ENCODE data around the gene SPINT3. TPM values are rescaled to one million over a fixed set of nuclear protein-coding genes. Genes with fewer than 3 reads are reported as not detected.

The SPINT3 gene
- total and polyA plus RNA-seq, 2 of the 8 experiments (the other 6 are each of a cell fraction or from before 2014, with no cell fraction given) = not detected

- DNase-seq (ENCODE audit: low read depth in 1 of 2, low spot score in 2 of 2) (no peak), FAIRE-seq (no peak)
- Histone ChIP-seq H3K18ac (ENCODE audit: extremely low read depth, low read length) (no peak overlapping the region), H2BK120ac (replicated peaks; ENCODE audit: low read depth, low read length) (no peak overlapping the region), H2BK20ac (ENCODE audit: low read length) (no peak overlapping the region), H2BK12ac (ENCODE audit: low read depth, low read length) (no peak overlapping the region), H3K23me2 (ENCODE audit: low read depth, low read length) (peaks cover 2% of the 10 kb centered on the region; the same call in 1 of the 2 replicates), H3K56ac (replicated peaks; ENCODE audit: insufficient read length, low read depth, low read length) (no peak overlapping the region), H2AFZ (ENCODE audit: low read length) (no peak overlapping the region), H4K20me1 (replicated peaks in 1 of 2; ENCODE audit: control insufficient read depth in 1 of 2, insufficient read depth in 2 of 2, low read length in 2 of 2) (no peaks in the 10 kb centered on the region), H3K4me1 (replicated peaks in 1 of 4; ENCODE audit: control insufficient read depth in 3 of 4, insufficient read depth in 4 of 4, low read length in 3 of 4) (peaks cover 0 to 11% (median 0%) of the 10 kb centered on the region in 4 experiments; a peak in 2 of 7 replicates), H3K4me3 (ENCODE audit: extremely low read depth in 1 of 4, insufficient read depth in 2 of 4, low read depth in 3 of 4, low read length in 4 of 4) (no peak overlapping the region), H3K23ac (ENCODE audit: insufficient read length) (no peak overlapping the region), H3K9ac (replicated peaks in 1 of 4; ENCODE audit: extremely low read depth in 1 of 4, low read depth in 3 of 4, low read length in 3 of 4) (no peak overlapping the region), H4K8ac (ENCODE audit: extremely low read depth, insufficient read depth, low read length) (no peak overlapping the region), H4K5ac (ENCODE audit: insufficient read length, low read depth, low read length) (no peak overlapping the region), H3K9me3 (ENCODE audit: insufficient read depth in 2 of 2, low read depth in 1 of 2, low read length in 1 of 2) (no peaks in the 10 kb centered on the region), H3K4ac (replicated peaks; ENCODE audit: insufficient read length, low read depth, low read length) (no peak overlapping the region), H3K36me3 (ENCODE audit: control insufficient read depth in 2 of 4, insufficient read depth in 4 of 4, low read length in 3 of 4) (0 out of 8 replicates have a peak, but pooled peaks cover 0 to 3% (median 0%) of the 10 kb centered on the region in 4 experiments), H2BK15ac (ENCODE audit: low read length) (no peak overlapping the region), H4K91ac (replicated peaks; ENCODE audit: insufficient read length, low read length) (no peak overlapping the region), H3K79me2 (ENCODE audit: control insufficient read depth in 1 of 2, insufficient read depth in 2 of 2, low read length in 2 of 2) (no peaks in the 10 kb centered on the region), H3K79me1 (ENCODE audit: low read depth, low read length) (no peaks in the 10 kb centered on the region), H3K27ac (ENCODE audit: low read depth, low read length) (no peak overlapping the region), H3K4me2 (ENCODE audit: insufficient read depth in 1 of 2, low read depth in 2 of 2, low read length in 2 of 2) (no peak overlapping the region), H2AK5ac (ENCODE audit: low read depth, low read length) (no peak overlapping the region), H2BK5ac (ENCODE audit: low read depth, low read length) (no peak overlapping the region), H3K27me3 (replicated peaks in 1 of 4; ENCODE audit: control insufficient read depth in 3 of 4, extremely low read depth in 1 of 4, insufficient read depth in 3 of 4, low read length in 3 of 4) (no peaks in the 10 kb centered on the region), H3K14ac (ENCODE audit: insufficient read length) (no peak overlapping the region)
- CTCF ChIA-PET (ENCODE audit: partially characterized antibody) = interaction anchor here (0.6 to 6.2 kb wide), 19 partner anchors 13 to 286 kb away, joined by 3 to 68 read pairs (median 5); partner anchors contain the start of genes WFDC10A and WFDC2
- POLR2A ChIA-PET (ENCODE audit: partially characterized antibody) = interaction anchor here (1.5 to 5.6 kb wide), 2 partner anchors 15 to 115 kb away, joined by 4 to 24 read pairs; partner anchors contain the start of gene WFDC2
- 81% methylated on average over 4 of the region's 4 CpGs; no CpG with 5 or more reads in 1 of the 2 experiments for WGBS, 2 experiments (ENCODE audit: extremely low coverage in 1 of 2, insufficient coverage in 1 of 2, insufficient read length in 1 of 2, insufficient replicate concordance in 2 of 2, low coverage in 1 of 2, low lambda C conversion rate in 2 of 2, missing lambda C conversion rate in 1 of 2)
- no peak for TF ChIP-seq CREB1 (IDR thresholded peaks at IDR 0.05)
- TF ChIP-seq EGR1 (IDR thresholded peaks at IDR 0.05; ENCODE audit: borderline replicate concordance, low read depth, low read length) = no peak
- no peak for TF ChIP-seq FOSL1 (IDR thresholded peaks at IDR 0.05; ENCODE audit: insufficient read depth, low read depth, low read length)
- no peak for TF ChIP-seq TCF12 (IDR thresholded peaks at IDR 0.05; ENCODE audit: low read depth, low read length)
- TF ChIP-seq SP2 (IDR thresholded peaks at IDR 0.05; ENCODE audit: low read length) = no peak
- TF ChIP-seq JUND (IDR thresholded peaks at IDR 0.05; ENCODE audit: low read length) = no peak
- no peak for TF ChIP-seq POLR2AphosphoS5 (IDR thresholded peaks at IDR 0.05; ENCODE audit: low read depth, low read length)
- TF ChIP-seq SP4 (IDR thresholded peaks at IDR 0.05; ENCODE audit: low read length) = no peak
- no peak for TF ChIP-seq BRCA1 (IDR thresholded peaks at IDR 0.05; ENCODE audit: low read depth, low read length)
- TF ChIP-seq TAF1 (IDR thresholded peaks at IDR 0.05; ENCODE audit: low read depth, low read length) = no peak
- no peak for TF ChIP-seq SP1 (IDR thresholded peaks at IDR 0.05; ENCODE audit: low read depth, low read length)
- TF ChIP-seq POU5F1 (IDR thresholded peaks at IDR 0.05; ENCODE audit: low read depth, low read length) = no peak
- TF ChIP-seq ATF3 (IDR thresholded peaks at IDR 0.05; ENCODE audit: insufficient read depth, low read depth, low read length) = no peak
- no peak for TF ChIP-seq SUZ12 (IDR thresholded peaks at IDR 0.05; ENCODE audit: low read length)
Measured at GRCh38 chr20:45485388-45485787, 30.0 kb downstream of the SPINT3 start.
